ENCODE data around the gene SHC4.

- TF ChIP-seq CTCF (IDR thresholded peaks at IDR 0.05; ENCODE audit: low read depth, low read length), result no peak
- TF ChIP-seq MAX (IDR thresholded peaks at IDR 0.05; ENCODE audit: low read depth, low read length), result no peak
- no peak for TF ChIP-seq POLR2A (IDR thresholded peaks at IDR 0.05; ENCODE audit: extremely low read depth, insufficient read length)
- no peak for TF ChIP-seq MYC (IDR thresholded peaks at IDR 0.05; ENCODE audit: low read depth, low read length)
Observed at GRCh38 chr15:48806151-48806550, 157.6 kb downstream of the SHC4 start.
